ENCODE results near the gene LTB4R.

Gene LTB4R

DNA sequence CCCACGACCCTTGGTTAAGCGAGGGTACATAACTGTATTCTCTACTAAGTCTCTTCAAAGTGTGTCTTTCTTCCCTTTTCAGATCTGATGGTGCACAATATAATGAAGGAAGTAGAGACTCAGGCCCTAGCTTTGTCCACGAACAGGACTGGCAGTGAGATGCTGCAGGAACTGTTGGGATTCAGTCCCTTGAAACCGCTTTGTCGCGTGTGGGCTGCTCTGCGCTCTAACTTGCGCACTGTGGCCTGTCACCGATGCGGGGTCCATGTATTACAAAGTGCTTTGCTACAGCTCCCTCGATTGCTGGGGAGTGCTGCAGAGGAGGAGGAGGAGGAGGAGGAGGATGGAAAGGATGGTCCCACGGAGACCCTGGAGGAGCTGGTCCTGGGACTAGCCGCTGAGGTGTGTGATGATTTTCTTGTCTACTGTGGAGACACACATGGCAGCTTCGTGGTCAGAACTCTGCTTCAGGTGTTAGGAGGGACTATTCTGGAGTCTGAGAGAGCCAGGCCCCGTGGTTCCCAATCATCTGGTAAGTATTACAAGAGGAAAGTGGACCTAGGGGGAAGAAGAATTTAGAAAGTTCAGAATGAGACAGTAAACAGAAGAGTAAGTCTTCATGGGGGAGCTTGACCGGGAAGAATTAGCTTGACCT lies 10.8 kb upstream of the LTB4R start:
- DNase-seq (ENCODE audit: low read depth in 2 of 2): no peak

DNA sequence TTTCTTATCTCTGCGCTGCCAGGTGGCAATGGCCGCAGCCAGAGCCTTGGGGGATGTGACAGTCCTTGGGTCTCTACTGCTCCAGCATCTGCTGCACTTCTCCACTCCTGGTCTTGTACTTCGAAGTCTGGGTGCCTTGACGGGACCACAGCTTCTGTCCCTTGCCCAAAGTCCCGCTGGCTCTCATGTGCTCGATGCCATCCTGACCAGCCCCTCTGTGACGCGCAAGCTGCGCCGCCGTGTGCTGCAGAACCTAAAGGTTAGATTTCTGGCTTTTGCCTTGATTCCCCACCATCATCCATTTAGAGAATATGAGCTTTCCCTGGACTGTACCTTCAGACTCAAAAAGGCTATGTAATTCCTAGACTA lies 7.3 kb upstream of the LTB4R start:
- no peak for DNase-seq (ENCODE audit: low read depth in 2 of 2)

DNA sequence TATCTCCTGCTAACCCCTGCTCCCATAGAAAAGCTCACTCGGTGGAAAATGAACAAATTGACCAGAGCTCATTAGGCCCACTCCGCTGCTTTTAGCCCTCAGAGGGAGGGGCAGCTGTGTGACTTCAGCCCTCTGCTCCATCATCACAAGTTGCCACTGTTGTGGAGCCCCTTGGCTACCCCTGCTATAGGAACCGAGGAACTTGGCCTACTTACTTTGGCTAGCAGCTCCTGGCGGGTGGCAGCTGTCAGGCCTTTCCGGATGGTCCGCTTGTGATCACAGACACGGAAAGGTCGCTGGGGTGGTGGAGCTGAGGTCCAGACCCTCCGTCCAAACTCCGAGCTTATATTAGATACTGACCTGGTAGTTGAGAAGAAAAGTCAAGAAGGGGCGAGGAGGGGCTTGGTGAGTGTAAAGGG lies 4.1 kb upstream of the LTB4R start:
- no peak for DNase-seq (ENCODE audit: low read depth in 2 of 2)

DNA sequence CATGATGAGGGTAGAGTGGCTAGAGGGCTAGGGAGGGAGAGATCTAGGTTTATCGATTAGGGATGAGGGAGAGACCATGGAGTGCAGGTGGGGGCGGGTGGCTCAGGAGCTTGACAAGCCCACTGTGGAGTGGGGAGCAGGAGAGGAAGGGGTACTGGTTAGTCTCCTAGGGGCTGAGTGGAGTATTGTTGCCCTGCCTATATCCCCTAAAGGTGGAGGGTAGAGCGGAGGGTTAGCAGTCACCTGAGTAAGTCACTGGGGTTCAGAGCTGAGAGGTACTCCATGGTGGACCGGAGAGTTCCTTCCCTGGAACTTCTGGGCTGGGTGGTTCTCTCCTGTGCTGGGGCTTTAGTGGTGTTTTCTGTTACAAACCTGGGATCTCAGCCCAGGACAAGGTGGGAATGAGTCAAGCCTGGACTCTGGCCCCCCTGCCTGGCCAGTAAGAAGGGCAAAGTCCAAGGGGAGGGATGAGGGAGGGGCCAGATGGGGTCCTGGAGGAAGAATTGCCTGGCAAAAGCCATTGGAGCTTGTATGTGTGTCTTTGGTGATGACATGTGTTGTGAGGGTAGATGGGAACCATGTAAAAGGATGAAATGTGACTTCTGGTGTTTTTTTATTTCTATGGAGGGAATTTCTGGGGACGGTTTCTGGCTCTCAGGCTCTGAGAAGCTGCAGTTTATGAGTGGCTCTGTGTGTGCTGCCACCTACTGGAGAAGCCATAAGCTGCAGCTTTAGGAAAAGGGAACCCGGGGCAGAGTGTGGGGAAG lies 3.5 kb upstream of the LTB4R start, which contains the start of gene CIDEB:
Gene CIDEB (minus strand): TSS at position 403 of the 767 bp plus-strand sequence. CDS start 119 bp downstream, at position 284.
- no peak for DNase-seq (ENCODE audit: low read depth in 2 of 2)

DNA sequence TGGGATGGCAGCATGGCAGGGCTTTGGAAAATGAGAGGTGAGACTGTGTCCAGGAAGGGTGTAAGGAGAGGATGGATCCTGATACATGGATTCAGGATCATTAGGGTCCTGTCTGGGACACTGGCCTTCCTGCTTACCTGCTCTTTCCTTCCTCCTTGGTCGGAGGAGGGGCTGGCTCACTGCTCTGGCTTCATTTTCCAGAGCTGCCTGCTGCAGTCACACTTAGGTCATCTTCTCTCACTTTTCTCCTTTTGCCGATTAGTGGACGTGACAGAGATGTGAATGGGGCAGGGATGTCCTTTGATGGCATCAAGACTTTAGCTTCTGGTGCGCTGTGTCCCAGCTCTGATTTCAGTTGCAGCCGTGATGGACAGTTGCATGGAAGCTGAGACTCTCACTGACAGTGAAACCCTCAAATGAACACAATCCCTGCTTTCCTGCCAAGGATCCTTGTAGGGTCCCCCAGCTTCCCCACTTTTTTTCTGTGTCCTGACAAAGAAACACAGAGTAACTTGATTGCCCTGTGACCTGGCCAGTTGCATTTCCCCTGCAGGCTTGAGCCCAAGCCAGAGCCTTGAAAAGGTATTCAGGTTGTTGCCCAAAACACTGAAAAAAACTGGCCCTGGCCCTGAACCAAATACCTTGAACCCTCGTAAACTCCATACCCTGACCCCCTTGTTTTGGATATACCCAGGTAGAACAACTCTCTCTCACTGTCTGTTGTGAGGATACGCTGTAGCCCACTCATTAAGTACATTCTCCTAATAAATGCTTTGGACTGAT lies 2.8 kb upstream of the LTB4R start:
- no peak for DNase-seq (ENCODE audit: low read depth in 2 of 2)

DNA sequence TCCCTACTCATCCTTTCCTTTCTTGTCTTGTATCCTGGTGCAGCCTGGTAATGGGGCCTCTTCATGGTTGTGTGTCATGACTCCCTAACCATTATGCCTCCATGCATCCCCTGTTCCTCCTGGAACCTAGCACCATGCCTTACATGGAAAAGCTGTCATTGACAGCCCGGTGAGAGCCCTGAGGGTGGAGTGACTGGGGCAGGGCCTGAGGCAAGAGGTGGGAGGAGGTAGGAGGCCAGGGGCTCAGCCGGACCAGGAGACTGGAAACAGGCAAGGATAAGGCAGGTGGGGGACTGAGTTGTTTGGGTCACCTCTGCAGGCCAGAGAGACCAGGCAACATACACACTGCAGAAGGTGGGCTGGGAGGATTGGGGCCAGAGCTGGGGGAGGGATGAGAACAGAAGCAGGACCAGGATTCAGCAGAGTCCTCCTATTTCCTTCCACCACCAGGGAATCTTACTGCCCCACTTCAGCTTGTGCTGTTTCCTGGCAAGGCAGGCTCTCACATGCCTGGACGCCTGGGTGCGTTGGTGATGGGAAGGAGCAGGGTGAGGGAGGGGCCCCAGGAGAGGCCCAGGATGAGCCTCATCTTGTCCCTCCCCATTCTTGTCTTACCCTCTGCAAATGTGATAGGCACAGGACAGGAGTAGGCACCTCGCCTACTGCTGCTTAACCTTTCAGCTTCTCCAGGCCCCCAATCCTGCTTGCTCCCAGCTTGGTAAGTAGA lies 1.6 kb upstream of the LTB4R start, which contains the start of gene LTB4R2:
Gene LTB4R2 (plus strand): TSS at position 603 of the 727 bp plus-strand sequence. CDS start 525 bp downstream, outside the sequence.
- DNase-seq (ENCODE audit: low read depth in 2 of 2): no peak

DNA sequence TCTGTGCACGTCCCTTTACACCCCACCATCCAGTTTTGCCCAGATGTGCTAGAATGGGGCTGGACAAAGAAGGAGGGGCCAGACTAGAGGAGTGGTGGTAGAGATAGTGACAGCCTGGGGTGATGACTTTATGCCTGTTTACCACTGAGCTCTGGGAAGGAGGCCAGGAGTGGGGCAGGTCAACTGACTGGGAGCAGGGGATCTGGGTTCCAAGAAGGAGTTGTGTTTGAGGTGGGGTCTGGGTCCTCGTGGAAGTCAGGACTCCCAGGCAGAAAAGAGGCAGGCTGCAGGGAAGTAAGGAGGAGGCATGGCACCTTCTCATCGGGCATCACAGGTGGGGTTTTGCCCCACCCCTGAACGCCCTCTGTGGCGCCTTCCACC lies 1.0 kb upstream of the LTB4R start:
- DNase-seq (ENCODE audit: low read depth in 2 of 2): no peak

DNA sequence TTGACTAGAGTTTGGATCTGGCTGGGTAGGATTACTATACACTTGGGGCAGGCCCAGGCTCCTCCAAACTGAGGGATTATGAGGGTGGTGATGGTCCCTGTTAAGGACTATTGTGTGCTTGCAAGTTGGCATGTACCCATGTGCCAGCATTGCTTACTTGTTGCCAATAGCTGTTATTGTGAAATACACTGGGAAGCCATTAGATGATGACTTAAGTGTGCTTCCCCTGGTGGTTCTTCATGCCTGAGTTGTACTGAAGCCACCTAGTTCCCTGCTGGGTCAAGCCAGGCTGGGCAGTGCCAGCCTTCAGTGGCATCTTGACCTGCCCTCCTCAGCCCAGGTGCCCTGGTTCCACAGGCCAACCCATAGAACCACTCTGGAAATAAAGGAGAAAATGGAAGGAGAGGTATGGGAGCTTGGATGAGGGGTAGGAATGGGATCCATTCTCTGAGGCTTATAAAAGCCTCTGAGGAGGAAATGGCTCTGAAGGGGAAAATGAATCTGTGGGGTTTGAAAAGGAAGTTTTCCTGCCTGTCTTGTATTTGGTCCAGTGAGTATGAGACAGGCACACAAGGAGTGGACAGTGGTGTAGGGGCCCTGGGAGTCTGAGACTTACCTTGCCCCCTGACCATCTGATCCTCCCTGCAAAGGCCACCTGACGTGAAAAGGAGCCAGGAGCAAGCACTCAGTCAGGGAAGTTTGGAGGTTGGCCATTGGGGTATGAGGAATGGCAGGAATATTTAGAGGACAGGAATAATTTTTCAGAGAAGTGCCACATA lies 724 bp downstream of the LTB4R start:
- no peak for DNase-seq (ENCODE audit: low read depth in 2 of 2)

DNA sequence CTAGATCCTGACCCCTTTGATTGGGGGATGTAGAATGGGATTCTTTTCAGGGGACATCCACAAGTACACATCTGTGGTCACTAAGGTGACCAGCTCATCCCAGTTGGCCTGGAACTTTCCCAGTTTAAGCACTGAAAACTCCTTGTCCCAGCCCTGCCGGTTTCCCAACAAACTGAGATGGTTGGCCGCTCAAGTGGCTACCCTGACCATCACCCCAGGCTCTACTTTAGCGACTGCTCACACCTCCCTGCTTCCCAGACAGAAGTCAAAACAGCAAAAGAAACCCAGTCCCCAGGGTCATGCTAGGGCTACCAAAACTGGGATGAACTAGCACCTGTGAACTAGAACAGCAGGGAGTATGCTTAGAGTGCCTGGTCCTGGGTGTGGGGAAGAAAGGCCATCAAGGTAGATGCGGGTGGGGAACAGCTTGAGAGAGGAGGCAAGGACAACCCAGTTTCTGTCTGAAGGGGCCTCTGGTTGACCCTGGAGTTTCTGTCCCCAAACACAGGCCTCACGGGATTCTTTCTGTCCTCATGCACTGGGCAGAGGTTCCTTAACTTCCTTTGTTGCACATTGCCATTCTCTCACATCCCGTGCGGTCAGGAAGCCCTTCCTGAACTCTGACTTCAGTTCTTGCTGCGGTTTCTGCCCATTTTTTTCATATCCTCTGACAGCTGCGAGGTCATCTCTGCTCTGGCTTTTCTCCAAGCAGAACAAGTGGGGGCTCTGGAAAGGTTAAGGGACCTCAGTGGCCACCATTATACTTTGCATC lies 1.6 kb downstream of the LTB4R start:
- no peak for DNase-seq (ENCODE audit: low read depth in 2 of 2)

DNA sequence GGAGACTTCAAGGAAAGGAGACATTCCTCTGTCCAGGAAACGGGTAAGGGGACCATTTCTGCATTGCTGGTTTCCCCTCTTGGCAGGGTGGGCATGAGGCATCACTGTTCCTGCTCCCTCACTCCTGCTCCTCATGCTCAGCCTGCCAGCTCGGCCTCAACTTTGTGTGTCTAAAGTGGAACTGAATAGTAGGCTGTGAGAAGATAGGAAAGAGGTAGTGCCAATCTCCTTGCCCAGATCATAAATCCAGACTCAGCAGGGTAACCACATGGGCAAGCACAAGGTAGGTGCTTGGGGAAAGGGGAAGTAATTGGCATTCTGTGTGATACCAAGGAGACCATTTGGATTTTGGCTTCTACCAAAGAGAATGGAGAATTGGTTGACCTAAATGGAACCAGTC lies 2.6 kb downstream of the LTB4R start:
- no peak for DNase-seq (ENCODE audit: low read depth in 2 of 2)

DNA sequence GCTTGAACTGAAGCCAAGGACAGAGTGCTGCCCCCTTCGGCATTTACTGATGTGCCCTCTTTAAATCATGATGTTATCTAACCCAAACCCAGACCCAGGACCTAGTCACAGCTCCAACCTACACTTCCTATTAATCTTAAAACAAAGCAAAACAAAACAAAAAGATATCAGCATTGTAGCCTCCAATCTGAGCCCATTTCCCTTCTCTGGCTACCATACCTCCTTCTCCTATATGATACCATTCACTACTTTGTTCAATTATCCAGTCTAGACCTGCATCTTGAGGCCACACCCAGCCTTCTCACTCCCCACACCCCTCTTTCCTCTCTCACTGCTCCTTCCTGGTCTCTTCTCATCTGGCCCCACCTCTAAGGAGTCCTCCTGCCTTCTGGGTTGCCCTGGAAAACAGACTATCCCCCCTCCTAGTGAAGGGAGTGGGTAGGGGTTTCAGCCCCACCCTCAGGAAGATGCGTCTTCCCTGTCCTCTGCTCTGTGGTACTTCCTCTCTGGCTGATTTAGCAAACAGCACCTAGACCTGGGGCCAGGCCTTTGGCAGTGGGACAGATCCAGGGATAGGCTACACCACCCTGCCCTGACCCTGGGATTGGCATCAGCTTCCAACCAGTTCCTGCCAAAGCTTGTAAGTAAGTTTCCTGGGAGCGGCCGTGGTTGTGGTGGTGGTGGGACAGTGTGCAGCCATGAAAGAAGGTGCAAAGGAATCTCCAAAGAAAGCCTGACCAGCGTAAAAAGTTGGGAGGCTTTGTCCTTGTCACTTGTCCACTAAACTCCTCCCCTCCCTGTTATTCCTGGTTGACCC lies 3.3 kb downstream of the LTB4R start:
- no peak for DNase-seq (ENCODE audit: low read depth in 2 of 2)

DNA sequence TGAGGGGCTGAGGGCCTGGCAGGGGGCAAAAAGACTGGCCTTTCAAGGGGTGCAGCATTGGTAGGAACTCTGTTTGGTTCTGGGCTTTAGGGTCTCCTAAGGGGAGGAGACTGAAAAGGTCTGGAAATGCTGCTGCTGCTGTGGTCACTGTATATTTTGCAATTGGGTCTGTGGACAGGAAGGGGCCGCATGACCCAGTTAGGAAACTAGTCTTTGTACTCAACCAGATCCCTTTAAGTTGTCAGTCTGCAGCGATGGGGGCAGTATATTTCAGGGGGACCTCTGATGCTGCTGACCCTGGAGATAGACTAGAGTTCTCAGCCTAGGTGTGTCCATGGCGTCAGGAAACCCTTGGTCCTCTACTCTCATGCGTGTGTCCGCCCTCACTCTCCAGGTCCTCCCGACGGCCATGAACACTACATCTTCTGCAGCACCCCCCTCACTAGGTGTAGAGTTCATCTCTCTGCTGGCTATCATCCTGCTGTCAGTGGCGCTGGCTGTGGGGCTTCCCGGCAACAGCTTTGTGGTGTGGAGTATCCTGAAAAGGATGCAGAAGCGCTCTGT lies 4.0 kb downstream of the LTB4R start:
- no peak for DNase-seq (ENCODE audit: low read depth in 2 of 2)

DNA sequence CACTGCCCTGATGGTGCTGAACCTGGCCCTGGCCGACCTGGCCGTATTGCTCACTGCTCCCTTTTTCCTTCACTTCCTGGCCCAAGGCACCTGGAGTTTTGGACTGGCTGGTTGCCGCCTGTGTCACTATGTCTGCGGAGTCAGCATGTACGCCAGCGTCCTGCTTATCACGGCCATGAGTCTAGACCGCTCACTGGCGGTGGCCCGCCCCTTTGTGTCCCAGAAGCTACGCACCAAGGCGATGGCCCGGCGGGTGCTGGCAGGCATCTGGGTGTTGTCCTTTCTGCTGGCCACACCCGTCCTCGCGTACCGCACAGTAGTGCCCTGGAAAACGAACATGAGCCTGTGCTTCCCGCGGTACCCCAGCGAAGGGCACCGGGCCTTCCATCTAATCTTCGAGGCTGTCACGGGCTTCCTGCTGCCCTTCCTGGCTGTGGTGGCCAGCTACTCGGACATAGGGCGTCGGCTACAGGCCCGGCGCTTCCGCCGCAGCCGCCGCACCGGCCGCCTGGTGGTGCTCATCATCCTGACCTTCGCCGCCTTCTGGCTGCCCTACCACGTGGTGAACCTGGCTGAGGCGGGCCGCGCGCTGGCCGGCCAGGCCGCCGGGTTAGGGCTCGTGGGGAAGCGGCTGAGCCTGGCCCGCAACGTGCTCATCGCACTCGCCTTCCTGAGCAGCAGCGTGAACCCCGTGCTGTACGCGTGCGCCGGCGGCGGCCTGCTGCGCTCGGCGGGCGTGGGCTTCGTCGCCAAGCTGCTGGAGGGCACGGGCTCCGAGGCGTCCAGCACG lies 4.7 kb downstream of the LTB4R start:
- DNase-seq (ENCODE audit: low read depth in 2 of 2): no peak

DNA sequence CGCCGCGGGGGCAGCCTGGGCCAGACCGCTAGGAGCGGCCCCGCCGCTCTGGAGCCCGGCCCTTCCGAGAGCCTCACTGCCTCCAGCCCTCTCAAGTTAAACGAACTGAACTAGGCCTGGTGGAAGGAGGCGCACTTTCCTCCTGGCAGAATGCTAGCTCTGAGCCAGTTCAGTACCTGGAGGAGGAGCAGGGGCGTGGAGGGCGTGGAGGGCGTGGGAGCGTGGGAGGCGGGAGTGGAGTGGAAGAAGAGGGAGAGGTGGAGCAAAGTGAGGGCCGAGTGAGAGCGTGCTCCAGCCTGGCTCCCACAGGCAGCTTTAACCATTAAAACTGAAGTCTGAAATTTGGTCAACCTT lies 5.3 kb downstream of the LTB4R start:
- DNase-seq (ENCODE audit: low read depth in 2 of 2): no peak

DNA sequence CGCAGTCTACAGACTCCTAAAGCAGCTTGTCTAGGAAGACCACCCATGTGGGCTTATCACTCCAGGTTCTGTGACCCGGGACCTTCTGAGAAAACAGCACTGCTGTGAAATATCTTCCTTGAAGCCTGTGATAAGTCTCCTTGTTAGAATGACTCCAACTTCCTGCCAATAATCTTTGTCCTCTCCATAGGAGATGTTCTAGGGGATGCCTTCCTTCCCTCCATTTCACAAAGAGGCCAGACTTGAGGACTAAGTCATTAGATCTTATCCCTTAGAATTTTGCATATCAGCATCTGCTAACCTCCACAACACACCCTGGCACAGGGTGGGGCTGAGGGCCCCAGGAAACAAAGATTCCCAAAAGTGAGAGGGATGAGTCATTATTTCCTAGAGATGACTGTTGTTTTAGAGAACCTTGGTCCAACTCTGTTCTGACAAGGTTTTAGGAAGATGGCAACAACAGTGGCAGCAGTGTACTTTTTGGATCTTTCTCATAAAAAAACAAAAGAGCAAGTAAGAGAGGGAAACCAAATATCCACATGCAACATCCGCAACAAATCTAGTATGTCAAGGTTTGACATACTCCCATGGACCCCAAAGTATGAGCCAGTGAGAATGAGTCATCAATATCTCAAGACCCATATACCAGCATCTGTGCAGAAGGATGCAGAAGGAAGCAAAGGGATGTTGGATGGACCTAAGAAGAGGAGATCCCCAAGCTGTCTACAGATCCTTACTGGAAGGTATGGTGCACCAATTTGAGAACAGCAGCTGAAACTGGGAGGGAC lies 6.0 kb downstream of the LTB4R start:
- DNase-seq (ENCODE audit: low read depth in 2 of 2): no peak

DNA sequence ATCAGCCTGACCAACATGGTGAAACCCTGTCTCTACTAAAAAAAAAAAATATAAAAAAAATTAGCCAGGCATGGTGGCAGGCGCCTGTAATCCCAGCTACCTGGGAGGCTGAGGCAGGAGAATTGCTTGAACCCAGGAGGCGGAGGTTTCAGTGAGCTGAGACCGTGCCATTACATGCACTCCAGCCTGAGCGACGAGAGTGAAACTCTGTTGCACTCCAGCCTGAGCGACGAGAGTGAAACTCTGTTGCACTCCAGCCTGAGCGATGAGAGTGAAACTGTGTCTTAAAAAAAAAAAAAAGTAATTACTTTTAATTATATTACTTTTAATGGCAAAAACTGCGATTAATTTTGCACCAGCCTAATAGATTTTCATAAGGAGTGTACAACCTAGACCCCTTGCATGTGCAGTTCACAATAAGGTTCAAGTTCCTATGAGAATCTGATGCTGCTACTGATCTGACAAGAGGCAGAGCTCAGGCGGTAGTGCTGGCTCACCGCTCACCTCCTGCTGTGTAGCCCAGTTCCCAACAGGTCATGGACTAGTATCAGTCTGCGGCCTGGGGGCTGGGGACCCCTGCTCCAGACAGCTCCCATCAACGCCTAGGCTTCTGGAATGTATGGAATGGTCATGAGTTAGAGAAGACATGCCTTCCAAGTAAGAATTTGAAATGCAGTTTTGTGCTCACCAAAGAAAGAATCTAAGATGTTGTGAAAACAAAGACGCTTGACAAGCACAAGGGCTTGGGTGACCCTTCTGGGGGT lies 10.1 kb downstream of the LTB4R start:
- no peak for DNase-seq (ENCODE audit: low read depth in 2 of 2)

DNA sequence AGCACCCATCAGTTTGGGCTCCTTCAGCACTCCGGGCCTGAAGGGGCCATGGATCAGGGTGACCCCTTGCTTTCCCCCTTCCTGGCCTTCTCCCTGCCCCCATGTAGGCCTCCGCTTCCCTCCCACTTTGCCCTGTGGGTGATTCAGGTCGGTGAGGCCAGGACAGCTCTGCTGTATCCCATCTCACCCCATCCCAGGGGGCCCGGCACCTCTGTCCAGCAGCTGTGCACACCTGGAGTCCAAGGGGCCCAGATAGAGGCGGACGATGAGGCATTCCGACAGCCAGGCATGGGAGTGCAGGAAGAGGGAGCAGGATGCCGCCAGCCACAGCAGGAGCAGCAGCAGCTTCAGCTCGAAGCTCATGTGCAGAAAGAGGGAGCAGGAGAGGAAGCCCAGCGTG lies 11.4 kb downstream of the LTB4R start:
- DNase-seq (ENCODE audit: low read depth in 2 of 2): no peak

Measured in stimulated activated CD4-positive, alpha-beta T cell treated with anti-CD3 and anti-CD28 coated beads, Interleukin-12 subunit alpha, Interleukin-12 subunit beta, amount 100 ng/mL, for 24 hours (primary cell).